ENCODE measurements around the gene GALNT18.

GALNT18 gene

GRCh38 chr11:11621573-11622339 lies at the start of gene GALNT18:
Gene GALNT18, minus strand, starts transcription at chr11:11622005.
- peak within 1 kb of the TSS; percentile 79 for H3K4me3 ChIP-seq (replicated peaks; ENCODE audit: low read depth, low read length)
- peak; percentile 56 for DNase-seq (ENCODE audit: extremely low read depth, low read depth)
- TF ChIP-seq CTCF (IDR thresholded peaks at IDR 0.05; ENCODE audit: low read depth, low read length, missing control alignments), result peak; percentile 37

GRCh38 chr11:11670574-11670973 lies 48.8 kb upstream of the GALNT18 start:
- no peak for DNase-seq (ENCODE audit: extremely low read depth, low read depth)
- no peak overlapping the region for H3K4me3 ChIP-seq (replicated peaks; ENCODE audit: low read depth, low read length)
- no peak for TF ChIP-seq CTCF (IDR thresholded peaks at IDR 0.05; ENCODE audit: low read depth, low read length, missing control alignments)

- no peak for DNase-seq (ENCODE audit: extremely low read depth, low read depth)
- no peak for TF ChIP-seq CTCF (IDR thresholded peaks at IDR 0.05; ENCODE audit: low read depth, low read length, missing control alignments)
Measured at GRCh38 chr11:11669233-11669846, 47.5 kb upstream of the GALNT18 start.

GRCh38 chr11:11668781-11669180 lies 47.0 kb upstream of the GALNT18 start:
- no peak for DNase-seq (ENCODE audit: extremely low read depth, low read depth)
- H3K4me3 ChIP-seq (replicated peaks; ENCODE audit: low read depth, low read length), result no peak overlapping the region
- no peak for TF ChIP-seq CTCF (IDR thresholded peaks at IDR 0.05; ENCODE audit: low read depth, low read length, missing control alignments)

More at GRCh38 chr11:11669233-11669846, 47.5 kb upstream of the GALNT18 start:
- no peak overlapping the region for H3K4me3 ChIP-seq (replicated peaks; ENCODE audit: low read depth, low read length)

GRCh38 chr11:11668274-11668673 lies 46.5 kb upstream of the GALNT18 start:
- no peak for DNase-seq (ENCODE audit: extremely low read depth, low read depth)
- TF ChIP-seq CTCF (IDR thresholded peaks at IDR 0.05; ENCODE audit: low read depth, low read length, missing control alignments), result no peak
- H3K4me3 ChIP-seq (replicated peaks; ENCODE audit: low read depth, low read length), result no peak overlapping the region

- DNase-seq (ENCODE audit: extremely low read depth, low read depth), result peak; percentile 2
- TF ChIP-seq CTCF (IDR thresholded peaks at IDR 0.05; ENCODE audit: low read depth, low read length, missing control alignments), result peak; percentile 17
- H3K4me3 ChIP-seq (replicated peaks; ENCODE audit: low read depth, low read length), result no peak overlapping the region
Measured at GRCh38 chr11:11667056-11667455, 45.3 kb upstream of the GALNT18 start.

All from HFF-Myc (cell line).